Chondrocyte (in vitro differentiated cells): ENCODE data around the gene SH3BGR. TPM values are rescaled to one million over a fixed set of nuclear protein-coding genes. Genes with fewer than 3 reads are reported as not detected.
A peak's percentile ranks its signal among the peaks of the same experiment; 100 is the strongest.
"Not testable (repeated sequence)": the region's sequence is repeated elsewhere in the genome, so short reads cannot be mapped to it uniquely, and the experiment has no call there.

ENCODE experiments used
- DNase-seq: peaks from one replicate; pipeline ENCODE4 v3.0.0; 2021; ENCODE audit warnings: mixed read lengths, low spot score
- H3K27ac Mint-ChIP-seq: one replicate; pipeline ENCODE4 v1.8.0; 2021; ENCODE audit warnings: mild to moderate bottlenecking, moderate library complexity, mixed read lengths; ENCODE audit not compliant: unreplicated experiment
- H3K27me3 Mint-ChIP-seq: 2 replicates; pipeline ENCODE4 v1.8.0; 2021; ENCODE audit warnings: low read depth, mixed read lengths
- H3K36me3 Mint-ChIP-seq: 2 replicates; pipeline ENCODE4 v1.8.0; 2021; ENCODE audit warnings: low read depth, mixed read lengths
- H3K4me1 Mint-ChIP-seq: 2 replicates; pipeline ENCODE4 v1.8.0; 2021; ENCODE audit warnings: low read depth, mild to moderate bottlenecking, mixed read lengths
- H3K4me3 Mint-ChIP-seq: one replicate; pipeline ENCODE4 v1.8.0; 2021; ENCODE audit warnings: mild to moderate bottlenecking, moderate library complexity, mixed read lengths; ENCODE audit not compliant: unreplicated experiment
- H3K9me3 Mint-ChIP-seq: 2 replicates; pipeline ENCODE4 v1.8.0; 2021; ENCODE audit warnings: low read depth, mixed read lengths
- long read RNA-seq: library from polyadenylated mRNA; stranded (forward); transcript quantifications from one replicate; pipeline ENCODE4 v2.0.0, GENCODE V29; 2021
- total RNA-seq: library from RNA; stranded (reverse); gene quantifications from 3 replicates; pipeline ENCODE4 v1.2.1, GENCODE V29; 2021
- TF ChIP-seq, protein P1 (sequence below): fragments of 200-600 bp; sonication (generic); IDR thresholded peaks from 2 replicates; pipeline ENCODE4 v1.5.0; 2021; ENCODE audit warnings: antibody characterized with exemption, mild to moderate bottlenecking, moderate library complexity

The SH3BGR gene
- total RNA-seq: 2.4 to 3.3 TPM (median 2.8 TPM) in 3 replicates
- long read RNA-seq, partial matches to known transcripts: 0 of 2 reads
- long read RNA-seq, other reads (novel, unspliced or antisense): 1 of 2 reads

DNA sequence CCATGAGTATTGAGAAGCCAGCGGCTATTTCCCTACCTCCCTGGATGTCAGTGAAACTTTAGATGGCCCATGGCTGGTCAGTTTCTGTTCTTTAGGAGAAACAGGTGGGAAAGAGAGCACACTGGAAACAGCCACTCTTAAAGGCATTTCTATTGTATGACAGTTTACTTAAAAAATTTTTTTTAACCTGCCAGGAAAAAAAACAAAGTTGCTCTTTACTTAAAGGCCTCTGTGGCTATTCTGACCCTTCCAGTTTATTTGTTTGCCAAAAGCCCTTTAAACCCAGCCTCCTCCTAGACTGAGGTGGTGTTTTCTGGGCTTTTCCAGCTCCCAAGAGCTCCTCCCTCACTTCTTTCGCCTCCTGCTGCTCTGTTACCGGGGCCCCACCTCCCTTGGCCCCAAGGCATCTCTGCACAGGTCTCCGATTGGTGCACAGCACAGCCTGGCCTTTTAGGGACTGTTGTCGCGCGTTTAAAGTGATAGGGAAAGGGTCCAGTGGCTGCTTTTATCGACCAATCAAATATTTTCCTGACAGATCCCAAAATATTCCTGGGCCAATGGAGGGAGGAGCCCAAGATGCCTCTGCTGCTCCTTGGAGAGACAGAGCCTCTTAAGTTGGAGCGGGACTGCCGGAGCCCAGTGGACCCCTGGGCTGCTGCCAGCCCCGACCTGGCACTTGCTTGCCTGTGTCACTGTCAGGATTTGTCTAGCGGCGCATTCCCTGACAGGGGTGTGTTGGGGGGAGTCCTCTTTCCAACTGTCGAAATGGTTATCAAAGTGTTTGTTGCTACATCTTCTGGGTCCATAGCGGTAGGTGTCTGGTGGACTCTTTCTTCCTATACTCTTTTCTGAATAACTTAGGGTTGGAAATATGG lies at the start of gene SH3BGR:
TSS of gene SH3BGR (plus strand) at position 639 of the 875 bp plus-strand sequence. CDS start at position 766, 127 bp downstream.
- no peak for DNase-seq
- Mint-ChIP-seq H3K4me3 (no peak within 1 kb of the TSS), H3K9me3 (peaks cover 3% of the 10 kb centered on the region), H3K4me1 (peaks cover 10% of the 10 kb centered on the region), H3K27me3 (no peaks in the 10 kb centered on the region), H3K27ac (peak within 1 kb of the TSS; percentile 58), H3K36me3 (no peaks in the 10 kb centered on the region)
- TF ChIP-seq, protein P1, sequence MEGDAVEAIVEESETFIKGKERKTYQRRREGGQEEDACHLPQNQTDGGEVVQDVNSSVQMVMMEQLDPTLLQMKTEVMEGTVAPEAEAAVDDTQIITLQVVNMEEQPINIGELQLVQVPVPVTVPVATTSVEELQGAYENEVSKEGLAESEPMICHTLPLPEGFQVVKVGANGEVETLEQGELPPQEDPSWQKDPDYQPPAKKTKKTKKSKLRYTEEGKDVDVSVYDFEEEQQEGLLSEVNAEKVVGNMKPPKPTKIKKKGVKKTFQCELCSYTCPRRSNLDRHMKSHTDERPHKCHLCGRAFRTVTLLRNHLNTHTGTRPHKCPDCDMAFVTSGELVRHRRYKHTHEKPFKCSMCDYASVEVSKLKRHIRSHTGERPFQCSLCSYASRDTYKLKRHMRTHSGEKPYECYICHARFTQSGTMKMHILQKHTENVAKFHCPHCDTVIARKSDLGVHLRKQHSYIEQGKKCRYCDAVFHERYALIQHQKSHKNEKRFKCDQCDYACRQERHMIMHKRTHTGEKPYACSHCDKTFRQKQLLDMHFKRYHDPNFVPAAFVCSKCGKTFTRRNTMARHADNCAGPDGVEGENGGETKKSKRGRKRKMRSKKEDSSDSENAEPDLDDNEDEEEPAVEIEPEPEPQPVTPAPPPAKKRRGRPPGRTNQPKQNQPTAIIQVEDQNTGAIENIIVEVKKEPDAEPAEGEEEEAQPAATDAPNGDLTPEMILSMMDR: no peak

DNA sequence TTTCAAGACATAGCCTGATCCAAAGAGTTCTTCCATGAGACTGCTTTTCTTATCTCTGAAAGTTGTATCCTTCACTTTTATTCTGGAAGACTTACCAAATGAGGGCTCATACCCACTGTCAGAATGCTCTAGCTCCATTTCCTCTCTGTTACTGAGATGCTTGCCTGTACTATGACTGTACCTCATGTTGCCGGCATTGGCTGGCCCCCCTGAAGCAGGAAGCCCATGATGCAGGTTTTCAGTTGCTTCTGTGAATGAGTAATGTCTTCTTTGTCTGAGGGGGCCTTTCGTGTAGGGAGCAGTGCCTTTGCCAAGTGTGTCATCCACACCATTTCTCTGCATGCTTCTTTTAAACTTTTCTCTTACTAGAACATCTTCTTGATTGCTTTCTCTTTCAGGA lies 45.7 kb upstream of the SH3BGR start:
- H3K9me3 Mint-ChIP-seq: peaks cover 9% of the 10 kb centered on the region

DNA sequence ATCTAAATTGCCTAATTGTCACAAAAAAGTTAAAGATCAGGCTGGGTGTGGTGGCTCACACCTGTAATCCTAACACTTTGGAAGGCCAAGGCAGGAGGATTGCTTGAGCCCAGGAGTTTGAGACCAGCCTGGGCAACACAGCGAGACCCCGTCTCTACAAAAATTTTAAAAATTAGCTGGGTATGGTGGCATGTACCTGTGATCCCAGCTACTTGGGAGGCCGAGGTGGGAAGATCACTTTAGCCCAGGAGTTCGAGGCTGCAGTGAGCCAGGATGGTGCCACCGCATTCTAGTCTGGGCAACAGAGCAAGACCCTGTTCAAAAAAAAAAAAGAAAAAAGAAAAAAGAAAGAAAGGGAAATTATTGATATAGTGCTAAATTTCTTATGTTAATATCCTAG lies 32.6 kb upstream of the SH3BGR start:
- not testable (repeated sequence) for H3K4me3 Mint-ChIP-seq, H3K4me1 Mint-ChIP-seq, H3K9me3 Mint-ChIP-seq, H3K36me3 Mint-ChIP-seq, H3K27me3 Mint-ChIP-seq, DNase-seq, H3K27ac Mint-ChIP-seq

More for the DNA sequence above, 45.7 kb upstream of the SH3BGR start:
- H3K27ac Mint-ChIP-seq: no peak overlapping the region
- peaks cover 27% of the 10 kb centered on the region for H3K36me3 Mint-ChIP-seq
- H3K27me3 Mint-ChIP-seq: no peaks in the 10 kb centered on the region
- no peaks in the 10 kb centered on the region for H3K4me1 Mint-ChIP-seq
- no peak overlapping the region for H3K4me3 Mint-ChIP-seq
- TF ChIP-seq, protein P1: no peak
- no peak for DNase-seq

DNA sequence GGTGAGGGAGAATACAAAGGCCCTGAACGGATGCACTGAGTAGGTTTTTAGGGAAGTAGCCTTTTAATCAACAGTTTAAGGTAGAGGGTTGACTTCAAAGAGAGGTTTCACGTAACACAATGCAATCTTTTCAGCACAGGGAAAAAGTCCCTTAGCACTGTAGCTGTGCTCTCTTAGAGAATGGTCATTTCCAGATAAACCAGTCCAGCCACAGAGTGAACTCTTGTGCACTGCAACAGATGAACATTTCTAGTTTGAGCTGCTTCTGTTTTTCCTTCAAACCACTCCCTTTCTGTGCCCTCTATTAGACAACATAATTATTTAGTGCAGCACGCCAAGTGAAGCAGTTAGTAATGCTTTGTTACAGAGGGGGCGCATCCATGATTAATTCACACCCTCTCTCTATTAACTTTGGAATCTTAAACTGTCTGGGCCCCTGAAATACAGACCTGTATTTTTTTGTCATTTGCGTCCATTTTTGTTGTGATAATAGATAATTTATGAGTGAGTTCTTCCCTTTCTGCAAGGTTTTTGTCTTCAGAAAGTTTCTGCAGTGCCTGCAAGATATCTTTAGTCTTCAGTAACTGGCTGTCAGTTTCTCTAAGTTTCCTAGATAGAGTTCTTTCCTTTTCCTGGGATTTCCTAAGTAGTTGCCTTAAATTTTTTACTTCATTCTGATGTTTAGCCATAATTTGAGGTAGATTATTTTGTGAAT lies 29.1 kb upstream of the SH3BGR start:
- H3K4me1 Mint-ChIP-seq: no peaks in the 10 kb centered on the region

DNA sequence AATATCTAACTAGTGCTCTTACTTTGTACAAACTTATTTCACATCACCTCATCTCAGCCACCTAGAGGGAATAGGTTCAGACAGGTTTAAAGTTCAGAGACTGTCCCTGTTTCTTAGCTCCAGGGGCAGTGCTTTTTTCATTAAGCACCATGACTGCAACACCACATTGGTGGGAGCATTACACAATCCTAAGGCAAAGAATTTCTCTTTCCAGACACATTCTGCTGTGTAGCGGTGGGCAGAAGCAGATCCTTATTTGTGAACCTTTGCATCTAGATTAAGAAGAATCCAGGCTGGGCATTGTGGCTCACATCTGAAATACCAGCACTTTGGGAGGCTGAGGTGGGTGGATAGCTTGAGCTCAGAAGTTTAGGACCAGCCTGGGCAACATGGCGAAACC lies 22.3 kb upstream of the SH3BGR start:
- TF ChIP-seq, protein P1: no peak
- Mint-ChIP-seq H3K36me3 (no peaks in the 10 kb centered on the region), H3K4me3 (no peak overlapping the region), H3K27me3 (no peaks in the 10 kb centered on the region), H3K4me1 (peaks cover 11% of the 10 kb centered on the region), H3K9me3 (no peaks in the 10 kb centered on the region), H3K27ac (no peak overlapping the region)
- DNase-seq: no peak

More for the DNA sequence above, 29.1 kb upstream of the SH3BGR start:
- Mint-ChIP-seq H3K9me3 (no peaks in the 10 kb centered on the region), H3K4me3 (no peak overlapping the region), H3K27ac (no peak overlapping the region), H3K27me3 (no peaks in the 10 kb centered on the region), H3K36me3 (no peaks in the 10 kb centered on the region)
- no peak for DNase-seq
- TF ChIP-seq, protein P1: no peak
